Stimulated activated naive CD8-positive, alpha-beta T cell treated with anti-CD3 and anti-CD28 coated beads, Interleukin-15, amount 100 ng/mL, for 72 hours (primary cell): ENCODE results near the gene CUZD1.
"Not testable (repeated sequence)": the region's sequence is repeated elsewhere in the genome, so short reads cannot be mapped to it uniquely, and the experiment has no call there.

Experiments
- ATAC-seq: fragments of 150-1000 bp; cut with Tn5 transposase; 2 replicates; pipeline ENCODE4 v1.10.0; 2021; ENCODE audit warnings: mild to moderate bottlenecking, moderate library complexity
- DNase-seq, 2 donors: peaks; one replicate each; pipeline ENCODE4 v3.0.0; 2021 to 2022
- H3K27ac Mint-ChIP-seq, 2 donors: one replicate each; pipeline ENCODE4 v1.8.0; 2022; ENCODE audit warnings: mild to moderate bottlenecking in 2 of 2, mixed read lengths in 2 of 2, moderate library complexity in 2 of 2
- H3K27me3 Mint-ChIP-seq: one replicate; pipeline ENCODE4 v1.8.0; 2022; ENCODE audit warnings: mixed read lengths
- H3K4me1 Mint-ChIP-seq: one replicate; pipeline ENCODE4 v1.8.0; 2022; ENCODE audit warnings: mild to moderate bottlenecking, mixed read lengths
- H3K4me3 Mint-ChIP-seq, 2 donors: one replicate each; pipeline ENCODE4 v1.8.0; 2022; ENCODE audit warnings: mild to moderate bottlenecking in 2 of 2, mixed read lengths in 2 of 2, moderate library complexity in 1 of 2
- H3K9me3 Mint-ChIP-seq, 2 donors: one replicate each; pipeline ENCODE4 v1.8.0; 2022; ENCODE audit warnings: mixed read lengths in 2 of 2

Gene CUZD1

GRCh38 chr10:122845783-122846332 is at the start of gene CUZD1:
Gene CUZD1, minus strand, starts transcription at chr10:122845857. Its CDS starts 14 bp downstream, at chr10:122845843.
- no peak within 1 kb of the TSS for H3K4me3 Mint-ChIP-seq
- no peaks in the 10 kb centered on the region for H3K4me1 Mint-ChIP-seq
- DNase-seq, result no peak
- H3K27ac Mint-ChIP-seq, result peak within 1 kb of the TSS; percentile 38 to 54
- H3K9me3 Mint-ChIP-seq, result peaks cover 12 to 15% of the 10 kb centered on the region in 2 donors
- H3K27me3 Mint-ChIP-seq, result no peaks in the 10 kb centered on the region
- no peak for ATAC-seq

- H3K9me3 Mint-ChIP-seq, result no peaks in the 10 kb centered on the region
- no peak overlapping the region for H3K4me3 Mint-ChIP-seq
- ATAC-seq (no peak), DNase-seq (no peak)
- H3K4me1 Mint-ChIP-seq, result no peaks in the 10 kb centered on the region
- no peaks in the 10 kb centered on the region for H3K27me3 Mint-ChIP-seq
- peak overlapping the region in 1 of 2 donors; percentile 7 for H3K27ac Mint-ChIP-seq
Measured at GRCh38 chr10:122894261-122894944, 48.7 kb upstream of the CUZD1 start.

GRCh38 chr10:122884166-122884565 is 38.5 kb upstream of the CUZD1 start:
- ATAC-seq (no peak), DNase-seq (no peak)
- H3K27me3 Mint-ChIP-seq, result no peaks in the 10 kb centered on the region
- H3K4me3 Mint-ChIP-seq, result no peak overlapping the region
- H3K27ac Mint-ChIP-seq, result no peak overlapping the region
- no peaks in the 10 kb centered on the region for H3K9me3 Mint-ChIP-seq
- H3K4me1 Mint-ChIP-seq, result peaks cover 20% of the 10 kb centered on the region

GRCh38 chr10:122882766-122883165 is 37.1 kb upstream of the CUZD1 start:
- ATAC-seq (no peak), DNase-seq (no peak)
- Mint-ChIP-seq H3K4me3 (peak overlapping the region in 1 of 2 donors; percentile 14), H3K4me1 (peaks cover 30% of the 10 kb centered on the region), H3K27ac (no peak overlapping the region), H3K9me3 (no peaks in the 10 kb centered on the region), H3K27me3 (no peaks in the 10 kb centered on the region)

GRCh38 chr10:122879339-122880273 is 33.9 kb upstream of the CUZD1 start, which contains the start of gene FAM24B:
Gene FAM24B, minus strand, starts transcription at chr10:122879581. Its CDS starts 29,066 bp downstream, at chr10:122850515.
- H3K4me1 Mint-ChIP-seq, result peaks cover 59% of the 10 kb centered on the region
- peak within 1 kb of the TSS; percentile 96 to 97 for H3K27ac Mint-ChIP-seq
- H3K27me3 Mint-ChIP-seq, result no peaks in the 10 kb centered on the region
- ATAC-seq, result peak; percentile 89
- peak; percentile 92 to 95 for DNase-seq
- no peaks in the 10 kb centered on the region for H3K9me3 Mint-ChIP-seq
- H3K4me3 Mint-ChIP-seq, result peak within 1 kb of the TSS; percentile 95 to 97

- peak overlapping the region; percentile 95 to 97 for H3K4me3 Mint-ChIP-seq
- peaks cover 67% of the 10 kb centered on the region for H3K4me1 Mint-ChIP-seq
- no peak for DNase-seq
- H3K27ac Mint-ChIP-seq, result peak overlapping the region; percentile 96 to 97
- H3K9me3 Mint-ChIP-seq, result no peaks in the 10 kb centered on the region
- peak; percentile 57 for ATAC-seq
- H3K27me3 Mint-ChIP-seq, result no peaks in the 10 kb centered on the region
Measured at GRCh38 chr10:122878799-122879338, 33.2 kb upstream of the CUZD1 start.

- ATAC-seq (no peak), DNase-seq (no peak)
- peak overlapping the region; percentile 95 to 97 for H3K4me3 Mint-ChIP-seq
- H3K9me3 Mint-ChIP-seq, result no peaks in the 10 kb centered on the region
- H3K27me3 Mint-ChIP-seq, result no peaks in the 10 kb centered on the region
- peak overlapping the region in 1 of 2 donors; percentile 67 for H3K27ac Mint-ChIP-seq
- H3K4me1 Mint-ChIP-seq, result peaks cover 70% of the 10 kb centered on the region
Measured at GRCh38 chr10:122877264-122877663, 31.6 kb upstream of the CUZD1 start.

GRCh38 chr10:122876467-122876855 is 30.8 kb upstream of the CUZD1 start:
- H3K4me3 Mint-ChIP-seq, result no peak overlapping the region
- H3K27ac Mint-ChIP-seq, result no peak overlapping the region
- peaks cover 67% of the 10 kb centered on the region for H3K4me1 Mint-ChIP-seq
- ATAC-seq (no peak), DNase-seq (no peak)
- no peaks in the 10 kb centered on the region for H3K27me3 Mint-ChIP-seq
- no peaks in the 10 kb centered on the region for H3K9me3 Mint-ChIP-seq

- no peak overlapping the region for H3K27ac Mint-ChIP-seq
- no peak for ATAC-seq
- no peak overlapping the region for H3K4me3 Mint-ChIP-seq
- no peaks in the 10 kb centered on the region for H3K9me3 Mint-ChIP-seq
- no peak for DNase-seq
- peaks cover 66% of the 10 kb centered on the region for H3K4me1 Mint-ChIP-seq
- no peaks in the 10 kb centered on the region for H3K27me3 Mint-ChIP-seq
Measured at GRCh38 chr10:122875843-122876466, 30.3 kb upstream of the CUZD1 start.

GRCh38 chr10:122871947-122872346 is 26.3 kb upstream of the CUZD1 start:
- Mint-ChIP-seq H3K9me3 (peaks cover 6 to 11% of the 10 kb centered on the region in 2 donors), H3K4me1 (peaks cover 45% of the 10 kb centered on the region)
- DNase-seq, H3K27me3 Mint-ChIP-seq, H3K4me3 Mint-ChIP-seq, ATAC-seq, H3K27ac Mint-ChIP-seq: not testable (repeated sequence)

- peaks cover 26% of the 10 kb centered on the region for H3K4me1 Mint-ChIP-seq
- H3K9me3 Mint-ChIP-seq, result peaks cover 15 to 18% of the 10 kb centered on the region in 2 donors
- ATAC-seq, DNase-seq, H3K4me3 Mint-ChIP-seq, H3K27me3 Mint-ChIP-seq, H3K27ac Mint-ChIP-seq: not testable (repeated sequence)
Measured at GRCh38 chr10:122868768-122869167, 23.1 kb upstream of the CUZD1 start.

- not testable (repeated sequence) for ATAC-seq, H3K27me3 Mint-ChIP-seq, H3K27ac Mint-ChIP-seq, H3K4me3 Mint-ChIP-seq, DNase-seq
- Mint-ChIP-seq H3K9me3 (peaks cover 15 to 18% of the 10 kb centered on the region in 2 donors), H3K4me1 (peaks cover 20% of the 10 kb centered on the region)
Measured at GRCh38 chr10:122866757-122867482, 21.3 kb upstream of the CUZD1 start.

- ATAC-seq, result no peak
- peaks cover 16% of the 10 kb centered on the region for H3K4me1 Mint-ChIP-seq
Measured at GRCh38 chr10:122864901-122865300, 19.2 kb upstream of the CUZD1 start.

GRCh38 chr10:122864194-122864592 is 18.5 kb upstream of the CUZD1 start:
- no peaks in the 10 kb centered on the region for H3K27me3 Mint-ChIP-seq
- ATAC-seq, result no peak
- no peak overlapping the region for H3K4me3 Mint-ChIP-seq
- peaks cover 10% of the 10 kb centered on the region for H3K4me1 Mint-ChIP-seq
- no peak for DNase-seq
- H3K9me3 Mint-ChIP-seq, result peaks cover 9% of the 10 kb centered on the region in 2 donors
- H3K27ac Mint-ChIP-seq, result no peak overlapping the region

More at GRCh38 chr10:122864901-122865300, 19.2 kb upstream of the CUZD1 start:
- Mint-ChIP-seq H3K9me3 (peaks cover 14 to 16% of the 10 kb centered on the region in 2 donors), H3K27me3 (no peaks in the 10 kb centered on the region), H3K4me3 (no peak overlapping the region), H3K27ac (no peak overlapping the region)
- no peak for DNase-seq
